Smooth muscle cell (in vitro differentiated cells): ENCODE data around the gene APH1B. TPM values are rescaled to one million over a fixed set of nuclear protein-coding genes. Genes with fewer than 3 reads are reported as not detected.

Experiments used
- DNase-seq: peaks from one replicate; lab custom pipeline; 2025; ENCODE audit not compliant: unreplicated experiment; lab: John Stamatoyannopoulos, UW
- H2AFZ ChIP-seq: fragments of 200-600 bp; sonication (generic); 2 replicates; pipeline ENCODE4 v1.6.0; 2016; ENCODE audit warnings: antibody characterized with exemption, low read depth, mild to moderate bottlenecking
- H3F3A ChIP-seq: fragments of 200-600 bp; sonication (generic); 2 replicates; pipeline ENCODE4 v1.6.0; 2017; ENCODE audit warnings: antibody characterized with exemption, low read depth
- H3K27ac ChIP-seq: fragments of 200-600 bp; sonication (generic); 2 replicates; pipeline ENCODE4 v1.5.1; 2016; ENCODE audit warnings: low read depth, mild to moderate bottlenecking
- H3K27me3 ChIP-seq: fragments of 200-600 bp; sonication (generic); 2 replicates; pipeline ENCODE4 v1.6.1; 2016; ENCODE audit warnings: low read depth, mild to moderate bottlenecking
- H3K36me3 ChIP-seq: fragments of 200-600 bp; sonication (generic); 2 replicates; pipeline ENCODE4 v1.5.1; 2016; ENCODE audit warnings: low read depth
- H3K4me1 ChIP-seq: fragments of 200-600 bp; sonication (generic); 2 replicates; pipeline ENCODE4 v1.5.1; 2016; ENCODE audit warnings: low read depth
- H3K4me2 ChIP-seq: fragments of 200-600 bp; sonication (generic); 2 replicates; pipeline ENCODE4 v1.6.0; 2016; ENCODE audit warnings: mild to moderate bottlenecking
- H3K4me3 ChIP-seq: fragments of 200-600 bp; sonication (generic); 2 replicates; pipeline ENCODE4 v1.5.1; 2016; ENCODE audit warnings: mild to moderate bottlenecking
- H3K79me2 ChIP-seq: fragments of 200-600 bp; sonication (generic); 2 replicates; pipeline ENCODE4 v1.6.0; 2016; ENCODE audit warnings: low read depth, mild to moderate bottlenecking
- H3K9ac ChIP-seq: fragments of 200-600 bp; sonication (generic); 2 replicates; pipeline ENCODE4 v1.6.0; 2016; ENCODE audit warnings: low read depth
- H3K9me3 ChIP-seq: fragments of 200-600 bp; sonication (generic); replicated peaks from 2 replicates; pipeline ENCODE4 v1.5.1; 2016; ENCODE audit warnings: low read depth
- H4K20me1 ChIP-seq: fragments of 200-600 bp; sonication (generic); 2 replicates; pipeline ENCODE4 v1.6.0; 2016; ENCODE audit warnings: low read depth
- CTCF ChIP-seq: fragments of 200-600 bp; sonication (generic); IDR thresholded peaks from 2 replicates; pipeline ENCODE4 v1.5.1; 2017; ENCODE audit warnings: borderline replicate concordance, mild to moderate bottlenecking, antibody characterized with exemption; ENCODE audit not compliant: insufficient read depth, poor library complexity, severe bottlenecking
- WGBS: methylation state at CpG from one replicate; pipeline ENCODE4 v1.1.7; 2016; ENCODE audit warnings: low lambda C conversion rate; 5-methylcytosine and 5-hydroxymethylcytosine counted together
- polyA plus RNA-seq: library from polyadenylated mRNA; unstranded; fragments of >200 nt; fragmentation: Nextera tagmentation; extraction: Ambion mirVana; gene quantifications from 2 replicates; pipeline ENCODE4 v1.2.1, GENCODE V29; 2016
- total RNA-seq: library from RNA; depleted of rRNA; stranded (reverse); fragments of >200 nt; gene quantifications from 2 replicates; pipeline ENCODE4 v1.2.3, GENCODE V29; 2014

The APH1B gene
- total and polyA plus RNA-seq, 2 experiments from 2014 or later, result 14.3 to 15.5 TPM

DNA sequence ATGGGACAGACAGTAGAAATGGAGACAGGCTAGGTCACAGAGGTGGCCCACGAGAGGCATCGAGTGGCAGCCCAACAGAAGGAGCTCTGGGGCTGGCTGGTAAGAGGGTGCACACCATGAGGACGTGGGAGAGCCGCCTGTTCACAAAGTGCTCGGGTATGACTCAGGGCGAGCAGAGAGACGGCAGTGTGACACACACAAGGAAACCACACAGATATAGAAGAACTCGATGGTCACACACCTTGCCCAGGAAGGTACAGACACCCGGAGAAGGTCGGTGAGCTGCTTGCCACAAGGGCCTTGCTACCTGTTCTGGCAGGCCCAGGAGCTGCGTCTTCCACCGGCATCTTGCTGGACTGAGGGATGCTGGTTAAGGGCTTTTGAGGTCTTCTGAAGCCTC is 54.1 kb downstream of the APH1B start:
- Histone ChIP-seq H3F3A (peaks cover 8% of the 10 kb centered on the region), H3K27ac (peak overlapping the region; percentile 43), H3K36me3 (no peaks in the 10 kb centered on the region), H3K4me3 (no peak overlapping the region), H3K79me2 (no peaks in the 10 kb centered on the region), H2AFZ (no peak overlapping the region), H3K9me3 (no peaks in the 10 kb centered on the region), H3K4me2 (peak overlapping the region; percentile 15), H3K4me1 (no peaks in the 10 kb centered on the region), H3K27me3 (no peaks in the 10 kb centered on the region), H3K9ac (no peak overlapping the region), H4K20me1 (no peaks in the 10 kb centered on the region)
- DNase-seq, result no peak
- no peak for TF ChIP-seq CTCF
- 62% methylated on average over 12 of the region's 12 CpGs for WGBS

GRCh38 chr15:63332367-63333124 is 55.1 kb downstream of the APH1B start:
- Histone ChIP-seq H3K27me3 (no peaks in the 10 kb centered on the region), H3F3A (peaks cover 8% of the 10 kb centered on the region), H3K27ac (no peak overlapping the region), H3K4me2 (no peak overlapping the region), H3K4me3 (no peak overlapping the region), H4K20me1 (no peaks in the 10 kb centered on the region), H3K9me3 (no peaks in the 10 kb centered on the region), H2AFZ (no peak overlapping the region), H3K79me2 (no peaks in the 10 kb centered on the region), H3K36me3 (no peaks in the 10 kb centered on the region), H3K9ac (no peak overlapping the region), H3K4me1 (no peaks in the 10 kb centered on the region)
- TF ChIP-seq CTCF, result no peak
- DNase-seq, result no peak
- WGBS, result 57% methylated on average over 9 of the region's 9 CpGs

DNA sequence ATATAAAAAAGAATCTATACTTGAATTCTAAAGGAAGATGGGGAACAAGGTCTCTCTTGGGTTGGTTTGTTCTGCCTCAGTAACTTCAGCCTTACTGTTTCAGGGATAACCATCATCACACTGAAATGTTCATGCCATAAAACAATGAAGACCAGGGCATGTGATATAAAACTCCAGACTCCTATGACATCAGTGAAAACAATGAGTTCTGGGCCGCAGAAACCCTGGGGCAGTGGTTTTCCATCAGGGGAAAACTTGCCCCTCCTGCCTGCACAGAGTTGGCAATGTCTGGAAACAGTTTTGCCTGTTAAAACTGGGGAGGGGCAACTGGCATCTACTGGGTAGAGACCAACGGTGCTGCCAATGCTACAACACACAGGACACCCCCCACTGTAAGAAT is 57.4 kb downstream of the APH1B start:
- Histone ChIP-seq H3K9ac (no peak overlapping the region), H3K27ac (no peak overlapping the region), H4K20me1 (no peaks in the 10 kb centered on the region), H3K9me3 (no peaks in the 10 kb centered on the region), H3K79me2 (no peaks in the 10 kb centered on the region), H3K36me3 (no peaks in the 10 kb centered on the region), H3K4me1 (no peaks in the 10 kb centered on the region), H3K4me3 (no peak overlapping the region), H2AFZ (no peak overlapping the region), H3K27me3 (no peaks in the 10 kb centered on the region), H3K4me2 (no peak overlapping the region), H3F3A (peaks cover 8% of the 10 kb centered on the region)
- 91% methylated on average over 2 of the region's 2 CpGs for WGBS
- no peak for TF ChIP-seq CTCF
- no peak for DNase-seq
